B cell (primary cell): Measurements from ENCODE around the gene RPL7L1. TPM values are rescaled to one million over a fixed set of nuclear protein-coding genes. Genes with fewer than 3 reads are reported as not detected.

Experiments
- ATAC-seq: fragments of 200-7000 bp; cut with Tn5 transposase; one replicate; pipeline ENCODE4 v1.10.0; 2021; ENCODE audit warnings: low read depth, mild to moderate bottlenecking, moderate number of reproducible peaks, moderate library complexity
- CTCF ChIA-PET: fragments of 350-600 bp; sonication (Branson Sonifier 250); formaldehyde crosslinking; loops from one replicate; lab custom pipeline; 2021; ENCODE audit warnings: antibody characterized with exemption, inconsistent platforms; lab: Charles Lee
- POLR2A ChIA-PET: fragments of 350-600 bp; sonication (Branson Sonifier 250); formaldehyde crosslinking; loops from one replicate; lab custom pipeline; 2021; ENCODE audit warnings: antibody characterized with exemption; lab: Charles Lee
- DNase-seq: peaks from one replicate; pipeline ENCODE4 v3.0.0; 2013
- H2AFZ ChIP-seq: 2 replicates; pipeline ENCODE4 v1.6.1; 2012; ENCODE audit warnings: mild to moderate bottlenecking, low read depth, low read length; ENCODE audit not compliant: insufficient read depth, poor library complexity, severe bottlenecking
- H3K27ac ChIP-seq, 2 donors: 1 replicate in 1 of 2; 2 replicates in 1 of 2; pipeline ENCODE4 v1.5.1; 2012 to 2013; ENCODE audit warnings: low read length in 2 of 2, mild to moderate bottlenecking in 2 of 2, moderate library complexity in 1 of 2
- H3K27me3 ChIP-seq, 4 experiments: fragments of 200-600 bp in 1 of 4; sonication (generic) in 1 of 4; replicated peaks in 1 of 4; 1 replicate in 2 of 4; 2 replicates in 2 of 4; pipeline versions ENCODE4 v1.6.1 to v1.7.0; 2013 to 2016; ENCODE audit warnings: low read length in 3 of 4, mild to moderate bottlenecking in 2 of 4, mixed read lengths in 1 of 4, moderate library complexity in 1 of 4; ENCODE audit not compliant: insufficient read depth in 4 of 4, control insufficient read depth in 3 of 4; ENCODE audit errors: control extremely low read depth in 1 of 4
- H3K36me3 ChIP-seq, 2 experiments: replicated peaks in 1 of 2; 1 replicate in 1 of 2; 2 replicates in 1 of 2; pipeline versions ENCODE4 v1.6.1 to v1.7.1; 2013; ENCODE audit warnings: low read length in 1 of 2; ENCODE audit not compliant: insufficient read depth in 2 of 2, control insufficient read depth in 1 of 2; ENCODE audit errors: control extremely low read depth in 1 of 2, extremely low read depth in 1 of 2
- H3K4me1 ChIP-seq, 2 donors: fragments of 200-600 bp in 1 of 2; sonication (generic) in 1 of 2; 1 replicate in 1 of 2; 2 replicates in 1 of 2; pipeline versions ENCODE4 v1.5.1 to v1.6.1; 2013 to 2017; ENCODE audit warnings: low read length in 2 of 2; ENCODE audit not compliant: control insufficient read depth in 2 of 2, insufficient read depth in 2 of 2
- H3K4me2 ChIP-seq: replicated peaks from 2 replicates; pipeline ENCODE3; 2012; ENCODE audit warnings: mild to moderate bottlenecking, low read depth, low read length; ENCODE audit not compliant: poor library complexity, severe bottlenecking
- H3K4me3 ChIP-seq, 5 experiments: fragments of 200-600 bp in 1 of 5; sonication (generic) in 1 of 5; 1 replicate in 3 of 5; 2 replicates in 2 of 5; pipeline versions ENCODE4 v1.5.1 to v1.7.0; 2011 to 2016; ENCODE audit warnings: low read length in 4 of 5, mild to moderate bottlenecking in 4 of 5, low read depth in 2 of 5, control low read depth in 1 of 5, moderate library complexity in 1 of 5; ENCODE audit not compliant: insufficient read depth in 1 of 5; ENCODE audit errors: control extremely low read depth in 1 of 5, extremely low read depth in 1 of 5
- H3K79me2 ChIP-seq: fragments of 200-600 bp; sonication (generic); one replicate; pipeline ENCODE4 v1.6.0; 2016; ENCODE audit warnings: low read length; ENCODE audit not compliant: control insufficient read depth, insufficient read depth
- H3K9ac ChIP-seq: fragments of 200-600 bp; sonication (generic); 2 replicates; pipeline ENCODE4 v1.6.1; 2017; ENCODE audit warnings: mild to moderate bottlenecking, low read length, moderate library complexity
- H3K9me3 ChIP-seq, 3 donors: one replicate each; pipeline versions ENCODE4 v1.6.1 to v1.7.1; 2013; ENCODE audit warnings: low read length in 2 of 3; ENCODE audit not compliant: control insufficient read depth in 2 of 3, insufficient read depth in 1 of 3; ENCODE audit errors: control extremely low read depth in 1 of 3
- H4K20me1 ChIP-seq: 2 replicates; pipeline ENCODE4 v1.6.0; 2012; ENCODE audit warnings: mild to moderate bottlenecking, low read length; ENCODE audit not compliant: insufficient read depth, control insufficient read depth, poor library complexity, severe bottlenecking
- H3K27ac Mint-ChIP-seq: one replicate; pipeline ENCODE4 v1.8.0; 2021; ENCODE audit warnings: mixed read lengths
- H3K27me3 Mint-ChIP-seq: one replicate; pipeline ENCODE4 v1.8.0; 2021; ENCODE audit warnings: mixed read lengths
- H3K4me1 Mint-ChIP-seq: one replicate; pipeline ENCODE4 v1.8.0; 2021; ENCODE audit warnings: mixed read lengths
- H3K4me3 Mint-ChIP-seq: one replicate; pipeline ENCODE4 v1.8.0; 2021; ENCODE audit warnings: mixed read lengths
- H3K9me3 Mint-ChIP-seq: one replicate; pipeline ENCODE4 v1.8.0; 2022; ENCODE audit warnings: mixed read lengths; ENCODE audit not compliant: insufficient read depth
- EZH2 ChIP-seq: IDR thresholded peaks from 2 replicates; pipeline ENCODE4 v1.6.1; 2012; ENCODE audit warnings: borderline replicate concordance, low read depth, mild to moderate bottlenecking, moderate library complexity, low read length; ENCODE audit not compliant: insufficient read depth, poor library complexity, severe bottlenecking
- WGBS: methylation state at CpG from one replicate; pipeline ENCODE4 v1.1.5; 2013; ENCODE audit warnings: missing lambda C conversion rate; ENCODE audit not compliant: insufficient coverage; 5-methylcytosine and 5-hydroxymethylcytosine counted together
- intact Hi-C: fragments of 100-400 bp; cut with micrococcal nuclease; formaldehyde crosslinking; loops from one replicate; pipeline ENCODE4 v1.10.0; 2022
- polyA plus RNA-seq: library from polyadenylated mRNA; depleted of rRNA; stranded (reverse); fragments of >200 nt; gene quantifications from 2 replicates; pipeline ENCODE4 v1.2.3, GENCODE V29; 2012
- total RNA-seq, 2 donors: library from RNA; stranded (reverse); fragments of 120-200 nt in 1 of 2; gene quantifications; 1 replicate in 1 of 2; 2 replicates in 1 of 2; pipeline versions ENCODE4 v1.2.3 to v1.2.4, GENCODE V29; 2013 to 2022
- TF ChIP-seq, protein P1 (sequence below): fragments of 200-600 bp; IDR thresholded peaks from one replicate; pipeline ENCODE4 v1.8.0; 2022; ENCODE audit warnings: antibody characterized with exemption, mild to moderate bottlenecking

The RPL7L1 gene
- total and polyA plus RNA-seq, 2 donors (not counting 1 experiment from before 2014, with no cell fraction given), result 14.5 to 100 TPM

DNA sequence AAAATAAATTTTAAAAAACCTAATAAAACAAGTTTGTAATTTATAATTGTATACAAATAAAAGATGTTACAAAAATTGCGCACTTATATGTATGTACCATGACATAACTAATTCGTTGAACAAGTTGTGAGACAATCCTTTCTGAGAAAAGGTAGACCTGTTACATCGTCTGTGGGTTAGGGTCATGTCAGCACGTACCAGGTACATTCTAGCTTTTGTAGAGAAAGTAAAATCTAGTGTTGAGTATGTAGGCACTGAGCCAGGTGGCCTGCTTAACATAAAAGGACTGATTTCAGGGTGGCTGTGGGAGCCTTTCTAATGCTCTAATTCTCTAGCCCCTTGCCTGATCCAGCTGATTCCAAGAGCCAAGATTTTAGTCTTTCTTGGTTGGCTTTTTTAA, 10.4 kb downstream of the RPL7L1 start:
- H3K4me3 ChIP-seq, result peak overlapping the region; percentile 76 to 94 (median 87)
- DNase-seq (no peak), ATAC-seq (no peak)
- H3K4me2 ChIP-seq, result peak overlapping the region; percentile 86
- WGBS, result 75% methylated on average over 2 of the region's 4 CpGs
- H2AFZ ChIP-seq, result peak overlapping the region; percentile 92
- no peaks in the 10 kb centered on the region for H3K9me3 ChIP-seq
- TF ChIP-seq, protein P1, sequence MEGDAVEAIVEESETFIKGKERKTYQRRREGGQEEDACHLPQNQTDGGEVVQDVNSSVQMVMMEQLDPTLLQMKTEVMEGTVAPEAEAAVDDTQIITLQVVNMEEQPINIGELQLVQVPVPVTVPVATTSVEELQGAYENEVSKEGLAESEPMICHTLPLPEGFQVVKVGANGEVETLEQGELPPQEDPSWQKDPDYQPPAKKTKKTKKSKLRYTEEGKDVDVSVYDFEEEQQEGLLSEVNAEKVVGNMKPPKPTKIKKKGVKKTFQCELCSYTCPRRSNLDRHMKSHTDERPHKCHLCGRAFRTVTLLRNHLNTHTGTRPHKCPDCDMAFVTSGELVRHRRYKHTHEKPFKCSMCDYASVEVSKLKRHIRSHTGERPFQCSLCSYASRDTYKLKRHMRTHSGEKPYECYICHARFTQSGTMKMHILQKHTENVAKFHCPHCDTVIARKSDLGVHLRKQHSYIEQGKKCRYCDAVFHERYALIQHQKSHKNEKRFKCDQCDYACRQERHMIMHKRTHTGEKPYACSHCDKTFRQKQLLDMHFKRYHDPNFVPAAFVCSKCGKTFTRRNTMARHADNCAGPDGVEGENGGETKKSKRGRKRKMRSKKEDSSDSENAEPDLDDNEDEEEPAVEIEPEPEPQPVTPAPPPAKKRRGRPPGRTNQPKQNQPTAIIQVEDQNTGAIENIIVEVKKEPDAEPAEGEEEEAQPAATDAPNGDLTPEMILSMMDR, result no peak
- no peak for TF ChIP-seq EZH2
- intact Hi-C loops, result loop anchor here (1.0 to 5.0 kb wide), 6 partner anchors 9 to 328 kb away; partner anchors contain the start of genes CNPY3, RPL7L1, TBCC and UBR2
- ChIA-PET CTCF (interaction anchor here (0.7 to 5.5 kb wide), 3 partner anchors 9 to 145 kb away, joined by 3 to 35 read pairs (median 20); partner anchors contain the start of gene RPL7L1), POLR2A (interaction anchor here (2.3 to 3.2 kb wide), 2 partner anchors 10 to 107 kb away, joined by 17 to 26 read pairs; partner anchors contain the start of genes BICRAL and RPL7L1)
- Mint-ChIP-seq H3K27ac (peak overlapping the region; percentile 92), H3K27me3 (no peaks in the 10 kb centered on the region), H3K9me3 (no peaks in the 10 kb centered on the region), H3K4me1 (peaks cover 38% of the 10 kb centered on the region), H3K4me3 (peak overlapping the region; percentile 92)
- H3K27ac ChIP-seq, result peak overlapping the region; percentile 77 to 89
- peak overlapping the region; percentile 97 for H3K9ac ChIP-seq
- peaks cover 26 to 33% of the 10 kb centered on the region in 2 donors for H3K4me1 ChIP-seq
- H4K20me1 ChIP-seq, result peaks cover 1% of the 10 kb centered on the region
- peaks cover 8% of the 10 kb centered on the region for H3K79me2 ChIP-seq
- peaks cover 2 to 13% of the 10 kb centered on the region in 2 experiments for H3K36me3 ChIP-seq
- no peaks in the 10 kb centered on the region for H3K27me3 ChIP-seq
